NCI-H187 (cell line): ENCODE results near the gene EXOC6.
"Not testable (repeated sequence)": the region's sequence is repeated elsewhere in the genome, so short reads cannot be mapped to it uniquely, and the experiment has no call there.

Experiments used
- DNase-seq, 2 experiments: peaks; one replicate each; lab custom pipeline; 2025; lab: John Stamatoyannopoulos, UW

The EXOC6 gene

DNA sequence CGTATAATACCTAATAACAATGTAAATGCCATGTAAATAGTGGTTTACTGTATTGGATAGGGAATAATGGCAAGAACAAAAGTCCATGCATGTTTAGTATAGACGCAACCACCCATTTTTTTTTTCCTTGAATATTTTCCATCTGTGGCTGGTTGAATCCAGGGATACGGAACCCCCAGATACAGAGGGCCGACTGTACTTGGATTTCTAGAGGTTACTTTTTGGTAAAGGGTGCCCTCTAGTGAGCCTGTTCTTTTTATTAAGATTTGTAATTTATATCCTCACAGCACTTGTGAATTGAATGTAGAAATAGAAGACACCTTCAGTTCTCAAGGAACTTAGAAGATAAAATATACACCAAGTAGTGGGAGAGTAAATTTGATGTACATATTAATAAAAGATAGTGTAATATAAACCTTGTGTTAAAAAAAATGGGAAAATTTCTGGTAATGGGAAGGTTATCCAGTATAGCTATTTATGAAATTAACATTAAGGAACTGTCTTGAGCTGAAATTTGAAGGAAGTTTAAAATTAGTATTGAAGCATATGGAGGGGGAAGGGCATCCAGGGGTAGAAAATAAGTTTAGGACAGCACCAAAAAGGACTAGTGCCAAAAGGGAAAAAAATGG lies 32.0 kb downstream of the EXOC6 start:
- peak in 1 of 2 experiments; percentile 1 for DNase-seq

DNA sequence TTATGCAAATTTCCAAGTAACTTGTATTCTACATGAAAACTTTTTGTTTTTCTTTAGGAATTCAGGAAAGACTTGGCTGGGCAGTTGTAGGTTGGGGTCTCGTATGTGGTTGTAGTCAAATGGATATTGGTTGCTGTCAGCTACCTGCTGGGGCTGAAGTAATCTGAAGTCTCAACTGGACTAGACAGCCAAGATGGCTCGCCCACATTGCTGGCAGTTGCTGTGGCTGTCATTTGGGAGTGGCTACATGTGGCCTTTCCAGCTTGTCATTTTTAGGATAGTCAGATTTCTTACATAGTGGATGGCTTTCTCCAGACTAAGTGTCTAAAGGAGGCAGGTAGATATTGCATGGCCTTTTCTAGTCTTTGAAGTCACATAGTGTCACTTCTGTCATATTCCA lies 32.6 kb downstream of the EXOC6 start:
- DNase-seq = no peak

DNA sequence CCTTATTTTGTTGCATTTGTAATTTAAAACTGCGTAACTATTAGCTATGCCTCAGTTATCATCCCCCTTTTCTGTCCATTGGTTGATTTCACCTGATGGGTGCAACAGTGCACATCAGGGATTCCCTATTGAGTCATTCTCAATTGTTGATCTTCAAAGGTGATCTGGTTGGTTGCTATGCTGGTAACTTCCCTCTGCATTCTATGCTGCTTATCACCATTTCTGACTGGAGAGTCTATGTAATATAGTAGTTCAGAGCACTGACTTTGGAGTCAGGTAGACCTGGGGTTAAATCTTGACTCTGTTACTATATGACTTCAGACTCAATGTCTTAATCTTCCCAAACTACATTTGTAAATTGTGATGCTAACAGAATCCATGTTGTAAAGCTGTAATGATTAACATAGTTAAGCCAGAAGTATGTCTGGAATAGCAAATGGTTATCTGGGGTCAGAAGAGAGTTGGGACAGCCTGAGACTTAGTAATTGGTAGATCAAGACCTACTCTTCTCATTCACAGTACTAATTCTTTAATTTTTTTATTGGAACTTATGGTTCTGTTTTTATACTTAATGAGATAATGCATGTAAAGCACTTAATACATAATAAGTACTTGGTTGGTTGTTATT lies 38.1 kb downstream of the EXOC6 start:
- no peak for DNase-seq

DNA sequence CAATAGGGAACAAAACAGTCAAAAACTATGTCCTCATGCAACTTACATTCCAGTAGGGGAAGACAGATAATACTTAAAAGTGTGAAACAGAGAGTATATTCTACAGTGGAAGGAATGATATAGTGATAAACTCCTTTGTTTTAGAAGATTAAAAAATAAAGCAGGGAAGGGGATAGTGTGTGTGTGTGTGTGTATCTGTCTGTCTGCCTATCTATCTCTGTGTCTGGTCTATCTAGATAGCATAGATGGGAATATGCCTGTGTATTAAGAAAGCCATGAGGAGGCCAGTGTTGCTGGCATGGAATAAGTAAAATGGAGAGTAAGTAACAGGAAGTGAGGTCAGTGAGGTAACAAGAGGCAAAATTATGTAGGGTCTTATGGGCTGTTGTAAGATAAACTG lies 42.2 kb downstream of the EXOC6 start:
- DNase-seq = no peak

DNA sequence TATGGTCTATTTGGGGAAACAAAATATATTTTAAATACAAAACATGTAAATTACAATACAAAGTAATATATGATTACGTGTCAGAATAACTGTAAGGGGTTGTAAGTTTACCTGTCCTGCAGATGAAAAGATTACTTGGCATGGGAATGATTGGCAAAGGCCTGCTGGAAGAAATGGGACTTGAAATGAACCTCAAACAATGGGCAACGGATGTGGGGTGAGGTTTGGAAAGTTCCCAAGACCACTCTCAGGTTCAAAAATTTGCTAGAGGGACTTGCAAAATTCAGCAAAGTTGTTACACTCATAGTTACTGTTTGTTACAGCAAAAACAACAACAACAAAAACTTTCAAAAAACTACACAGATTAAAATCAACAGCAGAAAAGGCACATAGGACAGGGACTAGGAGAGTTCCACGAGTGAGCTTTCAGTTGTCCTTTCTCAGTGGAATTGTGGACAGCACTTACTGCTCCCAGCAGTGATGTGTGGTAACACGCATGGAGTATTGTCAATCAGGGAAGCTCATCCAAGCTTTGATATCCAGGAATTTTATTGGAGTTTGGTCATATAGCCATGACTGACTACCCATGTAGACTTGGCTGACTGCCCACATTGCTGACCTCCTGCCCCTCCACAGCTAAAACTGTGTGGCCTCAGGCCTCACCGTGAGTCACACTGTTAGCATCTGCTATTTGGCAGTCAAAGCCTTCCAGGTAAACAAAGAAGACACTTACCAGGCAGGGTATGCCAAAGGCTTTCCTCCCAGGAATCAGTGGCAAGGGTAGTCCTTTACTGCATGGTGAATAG lies 43.8 kb downstream of the EXOC6 start:
- DNase-seq = no peak

DNA sequence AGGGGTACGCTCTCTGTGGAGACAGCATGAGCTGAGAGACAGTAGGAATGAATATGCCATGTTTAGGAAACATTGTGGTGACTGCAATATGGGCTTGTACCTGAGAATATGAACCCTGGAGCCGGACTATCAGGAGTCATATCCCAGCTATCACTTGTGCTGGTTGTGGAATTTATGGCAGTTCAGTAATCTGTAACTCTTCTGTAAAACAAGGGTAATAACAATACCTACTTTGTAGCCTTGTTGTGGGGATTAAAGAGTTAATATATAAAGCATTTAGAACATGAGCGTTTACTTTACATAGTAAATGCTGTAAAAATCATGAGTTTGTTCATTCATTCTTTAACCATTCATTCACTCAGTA lies 44.4 kb downstream of the EXOC6 start:
- DNase-seq = no peak

DNA sequence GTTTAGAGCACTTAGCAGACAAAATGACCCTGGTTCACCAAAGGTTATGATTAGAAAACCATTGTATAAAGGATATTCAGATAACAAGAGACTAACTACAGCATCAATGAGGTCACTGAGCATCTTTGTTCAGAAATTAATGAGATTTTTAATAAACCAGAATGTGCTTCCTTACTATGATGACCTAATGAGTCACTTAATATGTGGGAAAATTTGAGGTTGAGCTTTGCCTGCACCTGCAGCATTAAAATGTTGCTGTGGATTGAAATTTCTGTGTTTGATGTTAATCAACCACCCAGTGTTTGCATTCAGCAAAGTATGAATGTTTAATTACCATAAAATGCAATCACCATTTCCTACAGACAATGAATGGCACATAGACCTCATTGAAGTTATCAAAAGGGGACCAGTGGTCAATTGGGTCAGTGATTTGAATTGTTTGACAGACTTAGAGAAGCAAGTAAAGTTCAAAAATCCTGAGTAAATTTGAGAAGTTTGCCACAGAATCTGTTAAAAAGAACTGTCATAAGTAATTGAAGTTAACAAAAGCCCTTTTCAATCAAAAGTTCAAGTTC lies 45.8 kb downstream of the EXOC6 start:
- DNase-seq = no peak

DNA sequence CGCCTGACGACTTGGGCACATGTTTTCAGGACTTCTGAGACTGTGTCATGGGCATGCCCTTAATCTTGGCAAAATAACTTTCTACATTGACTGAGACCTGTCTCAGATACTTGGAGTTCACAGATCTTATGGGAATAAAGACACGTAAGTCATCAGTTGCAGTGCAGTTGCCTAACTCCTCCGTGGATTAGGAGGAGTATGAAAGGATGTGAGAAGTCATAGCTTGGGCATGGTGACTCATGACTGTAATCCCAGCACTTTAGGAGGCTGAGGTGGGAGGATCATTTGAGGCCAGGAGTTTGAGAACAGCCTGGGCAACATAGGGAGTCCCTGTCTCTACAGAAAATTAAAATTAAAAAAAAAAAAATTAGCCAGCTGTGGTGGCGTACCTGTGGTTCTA lies 49.6 kb downstream of the EXOC6 start:
- no peak for DNase-seq

DNA sequence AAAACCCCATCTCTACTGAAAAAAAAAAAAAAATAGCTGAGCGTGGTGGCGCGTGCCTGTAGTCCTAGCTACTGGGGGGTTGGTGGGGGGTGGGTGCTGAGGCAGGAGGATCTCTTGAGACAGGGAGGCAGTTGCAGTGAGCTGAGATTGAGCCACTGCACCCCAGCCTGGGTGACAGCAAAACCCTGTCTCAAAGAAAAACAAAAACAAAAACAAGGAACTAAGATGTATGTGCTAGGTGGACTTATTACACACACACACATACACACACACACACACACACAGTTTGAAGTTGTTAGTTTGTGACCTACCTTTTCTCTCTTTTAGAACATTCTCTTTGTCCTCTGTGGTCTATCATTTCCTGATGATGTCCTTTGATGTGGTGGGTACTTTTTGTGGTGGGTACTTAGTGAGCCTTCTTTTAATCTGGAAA lies 53.5 kb downstream of the EXOC6 start:
- no peak for DNase-seq

DNA sequence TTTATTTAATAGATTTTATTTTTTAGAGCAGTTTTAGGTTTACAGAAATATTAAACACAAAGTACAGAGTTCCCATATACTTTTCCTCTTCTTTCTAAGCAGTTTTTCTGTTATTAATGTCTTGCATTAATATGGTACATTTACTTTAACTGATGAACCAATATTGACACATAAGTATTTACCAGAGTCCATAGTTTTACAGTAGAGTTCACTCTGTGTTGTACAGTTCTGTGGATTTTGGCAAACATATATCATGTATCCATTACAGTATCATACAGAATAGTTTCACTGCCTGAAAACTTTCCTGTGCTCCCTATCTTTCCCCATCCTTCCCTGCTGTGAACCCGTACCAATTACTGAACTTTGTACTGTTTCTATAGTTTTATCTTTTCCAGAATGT lies 55.3 kb downstream of the EXOC6 start:
- DNase-seq = no peak

DNA sequence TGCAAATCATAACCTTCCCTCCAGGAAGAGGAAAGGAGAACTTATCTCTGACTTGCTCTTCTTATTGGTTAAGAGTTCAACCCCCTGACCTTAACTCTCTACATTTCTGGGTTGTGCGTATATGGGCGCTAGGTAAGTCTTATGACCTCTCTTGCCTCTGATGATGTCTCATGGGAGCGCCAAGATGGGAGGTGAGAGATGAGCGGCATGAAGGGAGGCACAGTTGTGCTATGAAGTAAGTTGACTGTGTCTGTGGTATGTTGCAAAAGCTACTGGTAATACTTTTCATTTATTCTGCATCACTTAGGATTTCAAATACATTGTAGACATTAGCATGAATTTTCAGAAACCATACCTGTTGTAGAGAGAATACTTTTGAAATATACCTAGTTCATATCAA lies 59.0 kb downstream of the EXOC6 start:
- DNase-seq = no peak

DNA sequence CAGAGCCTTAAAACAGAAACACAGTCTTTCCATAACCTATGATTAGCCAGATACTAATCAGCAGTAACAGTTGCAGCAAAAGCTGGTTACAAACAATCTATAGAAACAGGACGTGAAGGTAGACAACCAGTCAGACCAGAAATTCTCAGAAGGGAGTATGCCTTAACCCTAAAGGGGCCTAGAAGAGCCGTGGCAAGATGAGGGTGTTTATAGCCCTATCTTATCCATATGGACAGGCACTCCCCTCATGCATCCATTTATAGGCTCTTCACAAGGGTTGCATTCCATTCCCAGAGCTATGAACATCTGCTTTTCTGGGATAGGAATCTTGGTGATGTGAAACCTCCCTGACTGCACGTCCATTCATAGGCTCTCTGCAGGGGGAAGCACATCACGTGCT lies 64.3 kb downstream of the EXOC6 start:
- not testable (repeated sequence) for DNase-seq

DNA sequence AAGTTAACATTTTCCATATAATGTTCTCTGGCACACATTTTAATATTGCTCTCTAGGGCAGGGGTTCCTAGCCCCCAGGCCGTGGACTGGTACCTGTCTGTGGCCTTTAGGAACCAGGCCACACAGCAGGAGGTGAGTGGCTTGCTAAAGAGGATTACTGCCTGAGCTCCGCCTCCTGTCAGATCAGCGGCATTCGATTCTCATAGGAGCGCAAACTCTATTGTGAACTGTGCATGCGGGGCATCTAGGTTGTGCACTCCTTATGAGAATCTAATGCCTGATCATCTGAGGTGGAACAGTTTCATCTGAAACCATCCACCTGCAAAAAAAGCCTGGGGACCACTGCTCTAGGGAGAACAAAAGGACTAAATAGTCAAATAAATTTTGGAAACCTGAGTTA lies 65.7 kb downstream of the EXOC6 start:
- DNase-seq = no peak

DNA sequence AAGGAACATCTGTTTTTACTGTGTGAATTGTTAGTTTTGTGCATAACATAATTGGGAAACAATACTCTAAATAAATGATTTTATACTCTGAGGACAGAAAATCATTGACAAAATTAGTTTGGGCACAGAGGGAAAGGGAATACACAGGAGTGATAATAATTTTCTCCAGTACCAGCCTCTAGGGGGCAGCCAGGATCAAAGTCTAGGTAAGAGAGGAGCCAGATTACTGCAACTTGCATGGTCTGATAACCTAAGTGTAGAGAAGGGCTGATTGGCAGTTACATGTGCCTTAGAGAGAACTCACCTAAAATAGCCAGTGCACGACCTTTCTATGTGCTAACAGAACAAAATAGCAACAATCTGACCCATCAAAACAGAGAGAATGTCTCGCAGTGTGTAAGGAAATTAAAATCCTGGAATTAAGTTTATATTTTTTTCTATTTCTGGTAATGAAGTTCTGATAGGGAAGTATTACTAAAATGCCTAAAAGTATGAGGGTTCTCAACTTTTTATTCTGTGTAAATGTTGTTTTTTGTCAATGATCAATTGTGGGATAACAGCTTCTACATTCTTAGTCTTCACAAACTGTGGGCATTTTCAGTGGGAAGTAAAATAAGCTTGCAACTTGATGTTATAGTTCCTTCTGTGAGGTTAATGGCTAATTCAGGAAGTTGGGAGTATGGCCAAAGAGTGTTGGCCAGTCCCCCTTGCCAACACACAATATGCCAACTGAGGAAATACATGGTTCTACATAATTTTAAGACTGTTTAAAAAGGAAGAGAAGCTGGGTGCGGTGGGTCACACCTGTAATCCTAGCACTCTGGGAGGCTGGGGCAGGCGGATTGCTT lies 66.4 kb downstream of the EXOC6 start:
- DNase-seq = no peak

DNA sequence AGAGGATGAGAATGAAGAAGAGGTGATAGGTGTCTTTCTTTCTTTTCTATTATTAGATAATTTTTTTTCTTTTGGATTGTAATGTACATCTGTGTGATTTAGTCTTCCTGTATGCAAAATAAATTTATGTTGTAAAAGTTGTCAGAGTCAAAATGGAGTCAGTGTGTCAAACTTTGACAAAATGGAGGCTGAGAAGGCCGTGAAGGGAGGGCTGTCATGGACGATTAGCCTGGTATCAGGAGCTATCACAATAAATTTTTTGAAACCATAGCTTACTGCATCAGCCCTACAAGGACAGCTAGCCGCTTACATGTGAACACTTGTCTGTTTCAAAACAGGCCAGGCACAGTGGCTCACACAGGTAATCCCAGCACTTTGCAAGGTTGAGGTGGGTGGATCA lies 67.6 kb downstream of the EXOC6 start:
- no peak for DNase-seq

DNA sequence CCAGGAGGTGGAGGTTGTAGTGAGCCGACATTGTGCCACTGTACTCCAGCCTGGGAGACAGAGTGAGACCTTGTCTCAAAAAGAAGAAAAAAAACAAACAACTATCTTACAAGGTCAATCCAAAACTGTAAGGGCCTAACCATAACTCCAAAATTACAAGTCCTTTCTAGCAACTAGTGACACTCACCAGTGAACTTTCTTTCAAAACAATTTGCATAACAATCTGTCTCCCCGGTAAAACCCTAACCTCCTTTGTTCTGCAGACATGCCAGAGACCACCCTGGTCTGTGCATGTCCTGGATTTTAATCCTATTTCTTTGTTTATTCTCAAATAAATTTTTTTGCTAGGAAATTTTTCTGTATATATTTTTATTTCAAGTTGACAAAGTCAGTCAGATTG lies 68.1 kb downstream of the EXOC6 start:
- DNase-seq = no peak

DNA sequence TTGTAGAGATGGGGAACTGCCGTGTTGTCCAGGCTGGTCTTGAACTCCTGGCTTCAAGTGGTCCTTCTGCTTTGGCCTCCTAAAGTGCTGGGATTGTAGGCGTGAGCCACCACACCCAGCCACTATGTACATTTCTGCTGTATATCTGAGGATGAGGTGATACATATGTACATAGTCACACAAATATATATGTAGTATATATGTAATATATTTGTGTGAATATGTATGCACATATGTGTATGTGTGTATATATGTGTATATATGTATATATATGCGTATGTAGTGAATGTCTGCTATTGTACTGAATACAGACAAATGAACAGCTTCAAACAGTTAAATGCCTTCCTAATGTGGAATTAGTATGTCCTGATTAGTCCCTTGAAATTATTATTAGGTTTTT lies 70.3 kb downstream of the EXOC6 start:
- no peak for DNase-seq

DNA sequence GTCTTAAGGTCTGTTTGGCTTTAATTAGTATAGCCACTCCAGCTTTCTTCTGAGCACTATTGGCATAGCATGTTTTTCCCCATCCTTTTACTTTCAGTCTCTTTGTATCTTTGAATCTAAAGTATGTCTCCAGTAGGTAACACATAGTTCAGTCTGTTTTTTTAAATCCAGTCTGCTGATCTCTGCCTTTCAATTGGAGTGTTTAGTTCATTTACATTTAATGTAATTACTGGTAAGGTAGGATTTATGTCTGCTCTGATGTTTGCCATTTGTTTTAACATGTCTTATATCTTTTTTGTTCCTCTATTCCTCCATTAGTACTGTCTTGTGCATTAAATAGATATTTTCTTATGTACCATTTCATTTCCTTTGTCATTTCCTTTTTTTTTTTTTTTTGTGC lies 72.5 kb downstream of the EXOC6 start:
- DNase-seq = no peak

DNA sequence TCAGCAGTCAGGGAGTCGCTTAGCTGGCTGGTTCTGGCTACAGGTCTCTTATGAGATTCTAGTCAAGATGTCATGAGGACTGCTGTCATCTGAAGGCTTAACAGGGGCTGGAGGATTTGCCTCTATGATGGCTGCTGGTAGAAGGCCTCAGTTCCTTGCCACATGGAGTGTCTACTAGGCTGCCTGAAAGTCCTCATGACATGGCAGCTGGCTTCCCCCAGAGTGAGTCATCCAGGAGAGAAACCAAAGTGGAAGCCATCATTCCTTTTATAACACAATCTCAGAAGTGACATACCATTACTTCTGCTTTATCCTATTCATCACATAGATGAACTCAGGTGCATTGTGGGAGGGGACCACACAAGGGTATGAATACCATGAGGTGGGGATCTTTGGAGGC lies 75.1 kb downstream of the EXOC6 start:
- DNase-seq = no peak

DNA sequence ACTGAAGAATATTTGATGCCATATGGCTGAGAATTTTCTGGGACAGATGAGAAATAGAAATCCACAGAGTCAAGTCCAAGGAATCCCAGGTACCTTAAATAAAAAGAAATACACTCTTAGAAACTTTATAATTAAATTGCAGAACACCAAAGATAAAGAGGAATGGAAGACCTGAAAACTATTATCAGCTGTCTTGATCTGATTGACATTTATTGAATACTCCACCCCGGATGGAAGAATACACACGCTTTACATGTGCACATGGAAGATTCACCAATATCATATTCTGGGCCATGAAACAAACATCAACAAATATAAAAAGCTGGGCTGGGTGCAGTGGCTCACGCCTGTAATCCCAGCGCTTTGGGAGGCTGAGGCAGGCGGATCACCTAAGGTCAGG lies 81.6 kb downstream of the EXOC6 start:
- DNase-seq = no peak

DNA sequence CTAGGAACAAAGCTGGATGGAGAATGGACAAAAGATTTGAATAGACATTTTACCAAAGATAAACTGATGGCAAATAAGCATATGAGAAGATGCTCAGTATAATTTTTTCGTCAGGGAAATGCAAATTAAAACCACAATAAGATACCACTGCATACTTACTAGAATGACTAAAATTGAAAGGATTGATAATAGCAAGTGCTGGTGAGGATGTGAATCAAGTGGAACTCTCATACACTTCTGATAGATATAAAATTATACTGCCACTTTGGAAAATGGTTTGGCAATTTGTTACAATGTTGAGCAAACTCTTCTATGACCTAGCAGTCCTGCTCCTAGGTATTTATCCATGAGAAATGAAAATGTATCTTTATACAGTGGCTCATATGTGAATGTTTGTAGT lies 83.3 kb downstream of the EXOC6 start:
- no peak for DNase-seq

DNA sequence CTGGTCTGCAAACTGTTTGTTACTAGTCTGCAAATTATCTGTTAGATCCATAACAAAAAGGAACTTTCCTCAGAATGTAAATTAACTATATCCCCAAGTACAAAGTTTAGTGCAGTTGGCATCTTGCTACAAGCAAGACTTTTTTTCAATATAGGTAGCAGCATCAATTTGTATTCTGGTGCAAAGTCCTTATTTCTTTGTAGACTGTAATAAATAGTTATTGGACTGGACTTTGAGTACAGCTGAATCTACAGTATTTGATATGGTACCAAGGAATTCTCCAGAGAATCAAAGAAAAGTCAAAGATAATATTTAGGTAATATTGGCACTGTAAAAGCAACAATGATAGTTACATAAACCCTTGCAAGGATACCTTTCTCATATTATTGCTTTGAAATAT lies 89.6 kb downstream of the EXOC6 start:
- DNase-seq = no peak
